ENCODE data around the gene BSCL2.

The BSCL2 gene

GRCh38 chr11:62666259-62666926, 40.8 kb downstream of the BSCL2 start:
- peak overlapping the region; percentile 75 for H3K4me3 ChIP-seq (replicated peaks; ENCODE audit: low read depth, low read length)
- TF ChIP-seq, protein P1, sequence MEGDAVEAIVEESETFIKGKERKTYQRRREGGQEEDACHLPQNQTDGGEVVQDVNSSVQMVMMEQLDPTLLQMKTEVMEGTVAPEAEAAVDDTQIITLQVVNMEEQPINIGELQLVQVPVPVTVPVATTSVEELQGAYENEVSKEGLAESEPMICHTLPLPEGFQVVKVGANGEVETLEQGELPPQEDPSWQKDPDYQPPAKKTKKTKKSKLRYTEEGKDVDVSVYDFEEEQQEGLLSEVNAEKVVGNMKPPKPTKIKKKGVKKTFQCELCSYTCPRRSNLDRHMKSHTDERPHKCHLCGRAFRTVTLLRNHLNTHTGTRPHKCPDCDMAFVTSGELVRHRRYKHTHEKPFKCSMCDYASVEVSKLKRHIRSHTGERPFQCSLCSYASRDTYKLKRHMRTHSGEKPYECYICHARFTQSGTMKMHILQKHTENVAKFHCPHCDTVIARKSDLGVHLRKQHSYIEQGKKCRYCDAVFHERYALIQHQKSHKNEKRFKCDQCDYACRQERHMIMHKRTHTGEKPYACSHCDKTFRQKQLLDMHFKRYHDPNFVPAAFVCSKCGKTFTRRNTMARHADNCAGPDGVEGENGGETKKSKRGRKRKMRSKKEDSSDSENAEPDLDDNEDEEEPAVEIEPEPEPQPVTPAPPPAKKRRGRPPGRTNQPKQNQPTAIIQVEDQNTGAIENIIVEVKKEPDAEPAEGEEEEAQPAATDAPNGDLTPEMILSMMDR (IDR thresholded peaks at IDR 0.05; ENCODE audit: low read length, missing control alignments), result no peak
- DNase-seq (ENCODE audit: low read depth), result no peak

DNA sequence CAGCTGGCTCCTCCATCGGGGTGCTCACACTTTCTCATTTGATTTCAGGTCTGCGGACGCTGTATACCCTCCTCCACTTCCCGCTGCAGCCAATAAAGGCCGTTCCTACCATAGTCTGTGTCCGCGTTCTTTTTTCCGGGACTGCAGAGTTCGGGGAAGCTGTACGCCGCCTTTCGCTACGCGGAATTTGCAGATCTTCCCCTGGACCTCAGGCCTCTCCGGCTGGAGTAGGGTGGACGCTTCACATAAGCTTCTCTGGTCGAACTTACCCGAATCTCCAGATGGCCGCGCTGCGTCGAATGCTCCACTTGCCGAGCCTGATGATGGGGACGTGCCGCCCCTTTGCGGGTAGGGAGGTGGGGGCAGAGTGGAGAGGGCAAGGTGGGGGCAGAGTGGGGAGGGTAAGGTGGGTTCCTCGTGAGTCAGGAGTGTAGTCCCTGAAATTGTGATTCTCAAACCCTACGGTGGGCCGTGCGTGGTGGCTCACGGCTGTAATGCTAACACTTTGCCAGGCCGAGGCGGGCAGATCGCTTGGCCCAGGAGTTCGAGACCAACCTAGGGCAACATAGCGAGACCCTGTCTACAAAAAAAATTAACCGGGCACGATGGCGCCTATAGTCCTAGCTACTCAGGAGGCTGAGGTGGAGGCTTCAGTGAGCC, 41.5 kb downstream of the BSCL2 start:
- DNase-seq (ENCODE audit: low read depth), result peak; percentile 78
- TF ChIP-seq, protein P1 (IDR thresholded peaks at IDR 0.05; ENCODE audit: low read length, missing control alignments), result no peak
- peak overlapping the region; percentile 75 for H3K4me3 ChIP-seq (replicated peaks; ENCODE audit: low read depth, low read length)

- peak; percentile 94 for DNase-seq (ENCODE audit: low read depth)
- TF ChIP-seq, protein P1 (IDR thresholded peaks at IDR 0.05; ENCODE audit: low read length, missing control alignments), result no peak
- peak within 1 kb of the TSS; percentile 75 for H3K4me3 ChIP-seq (replicated peaks; ENCODE audit: low read depth, low read length)
Measured at GRCh38 chr11:62665075-62665598, 42.1 kb downstream of the BSCL2 start, which contains the start of the genes C11orf98 and CSKMT. C11orf98 (minus strand) TSS chr11:62665210; CDS start chr11:62665169, 41 bp downstream. CSKMT (plus strand) TSS chr11:62665312; CDS start chr11:62665880, 568 bp downstream.

GRCh38 chr11:62664405-62665074, 42.7 kb downstream of the BSCL2 start:
- peak overlapping the region; percentile 75 for H3K4me3 ChIP-seq (replicated peaks; ENCODE audit: low read depth, low read length)
- DNase-seq (ENCODE audit: low read depth), result peak; percentile 48
- TF ChIP-seq, protein P1 (IDR thresholded peaks at IDR 0.05; ENCODE audit: low read length, missing control alignments), result no peak

DNA sequence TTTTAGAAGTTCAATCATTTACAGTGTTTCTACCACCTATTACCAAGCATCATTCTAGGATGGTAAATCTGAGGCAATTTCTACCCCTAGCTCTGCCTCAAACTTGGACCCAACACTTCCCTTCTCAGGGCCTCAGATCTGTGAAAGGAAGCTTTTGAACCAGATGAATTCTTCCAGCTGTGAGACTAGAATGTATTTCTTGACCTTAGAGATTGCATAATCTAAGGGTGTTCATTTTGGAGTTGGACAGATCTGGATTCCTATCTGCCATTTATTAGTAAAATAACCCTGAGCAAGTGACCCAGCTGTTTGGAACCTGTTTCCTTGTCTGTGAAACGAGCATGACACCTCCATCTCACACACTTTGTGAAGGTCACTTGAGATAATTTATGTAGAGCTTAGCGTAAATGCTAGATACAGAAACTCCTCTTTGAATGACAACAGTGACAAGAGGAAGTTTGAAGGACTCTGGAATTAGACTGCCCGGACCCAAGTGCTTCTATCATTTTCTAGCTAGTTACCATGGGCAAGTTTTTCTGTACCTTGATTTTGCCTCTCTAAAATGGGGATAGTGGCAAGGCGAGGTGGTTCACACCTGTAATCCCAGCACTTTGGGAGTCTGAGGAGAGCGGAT, 50.3 kb downstream of the BSCL2 start:
- TF ChIP-seq, protein P1 (IDR thresholded peaks at IDR 0.05; ENCODE audit: low read length, missing control alignments), result no peak
- peak; percentile 18 for DNase-seq (ENCODE audit: low read depth)
- H3K4me3 ChIP-seq (replicated peaks; ENCODE audit: low read depth, low read length), result no peak overlapping the region

DNA sequence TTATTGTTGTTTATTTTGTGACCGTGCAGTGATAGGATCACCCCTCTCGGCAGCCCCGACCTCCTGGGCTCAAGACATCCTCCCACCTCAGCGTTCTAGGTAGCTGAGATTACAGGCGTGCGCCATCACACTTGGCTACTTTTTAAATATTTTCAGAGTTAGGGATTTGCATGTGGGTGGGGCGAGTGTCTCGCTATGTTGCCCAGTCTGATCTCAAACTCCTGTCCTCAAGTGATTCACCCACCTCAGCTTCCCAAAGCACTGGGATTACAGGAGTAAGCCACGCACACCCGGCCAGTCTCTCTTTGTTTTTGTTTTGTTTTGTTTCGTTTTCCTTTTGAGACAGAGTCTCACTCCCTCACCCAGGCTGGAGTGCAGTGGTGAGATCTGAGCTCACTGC, 52.9 kb downstream of the BSCL2 start:
- no peak overlapping the region for H3K4me3 ChIP-seq (replicated peaks; ENCODE audit: low read depth, low read length)
- no peak for DNase-seq (ENCODE audit: low read depth)
- TF ChIP-seq, protein P1 (IDR thresholded peaks at IDR 0.05; ENCODE audit: low read length, missing control alignments), result no peak

Data from fibroblast of pulmonary artery (primary cell).